GF-D8 (cell line): ENCODE data around the gene CPT1B.
"Not testable (repeated sequence)": the region's sequence is repeated elsewhere in the genome, so short reads cannot be mapped to it uniquely, and the experiment has no call there.

Experiments used
- DNase-seq: peaks from one replicate; lab custom pipeline; 2025; lab: John Stamatoyannopoulos, UW

Gene CPT1B

GRCh38 chr22:50609599-50609998 lies 31.4 kb upstream of the CPT1B start:
- DNase-seq = no peak

- DNase-seq = no peak
Observed at GRCh38 chr22:50608996-50609395, 30.8 kb upstream of the CPT1B start.

- not testable (repeated sequence) for DNase-seq
Observed at GRCh38 chr22:50608058-50608840, 30.0 kb upstream of the CPT1B start.

GRCh38 chr22:50607659-50608020 lies 29.4 kb upstream of the CPT1B start:
- no peak for DNase-seq

GRCh38 chr22:50606946-50607658 lies 28.9 kb upstream of the CPT1B start:
- no peak for DNase-seq

GRCh38 chr22:50606165-50606945 lies 28.1 kb upstream of the CPT1B start:
- no peak for DNase-seq

- no peak for DNase-seq
Observed at GRCh38 chr22:50605613-50606074, 27.4 kb upstream of the CPT1B start.

- DNase-seq = no peak
Observed at GRCh38 chr22:50605002-50605612, 26.9 kb upstream of the CPT1B start.

- no peak for DNase-seq
Observed at GRCh38 chr22:50604256-50605001, 26.2 kb upstream of the CPT1B start.

GRCh38 chr22:50603511-50604255 lies 25.5 kb upstream of the CPT1B start:
- no peak for DNase-seq

- no peak for DNase-seq
Observed at GRCh38 chr22:50602338-50602700, 24.1 kb upstream of the CPT1B start.

- DNase-seq = no peak
Observed at GRCh38 chr22:50601669-50602337, 23.6 kb upstream of the CPT1B start.

- DNase-seq = no peak
Observed at GRCh38 chr22:50600967-50601668, 22.9 kb upstream of the CPT1B start.

- DNase-seq = no peak
Observed at GRCh38 chr22:50600538-50600937, 22.3 kb upstream of the CPT1B start, which contains the start of gene MAPK8IP2. TSS of gene MAPK8IP2 (plus strand) at chr22:50600793. CDS start at chr22:50600819, 26 bp downstream.

GRCh38 chr22:50599816-50600455 lies 21.7 kb upstream of the CPT1B start:
- no peak for DNase-seq

GRCh38 chr22:50597097-50597496 lies 18.9 kb upstream of the CPT1B start:
- no peak for DNase-seq

GRCh38 chr22:50595189-50595588 lies 17.0 kb upstream of the CPT1B start:
- no peak for DNase-seq

GRCh38 chr22:50587407-50587806 lies 9.2 kb upstream of the CPT1B start:
- no peak for DNase-seq

GRCh38 chr22:50586416-50586815 lies 8.2 kb upstream of the CPT1B start:
- DNase-seq = no peak
